HG03060 (cell line): ENCODE measurements around the gene SERPINE1.
"Not testable (repeated sequence)": the region's sequence is repeated elsewhere in the genome, so short reads cannot be mapped to it uniquely, and the experiment has no call there.

ENCODE experiments used
- ATAC-seq: cut with Tn5 transposase; IDR thresholded peaks from one replicate; pipeline ENCODE4 v1.9.1; 2021; ENCODE audit warnings: low read depth, moderate number of reproducible peaks; ENCODE audit not compliant: unreplicated experiment

Gene SERPINE1

DNA sequence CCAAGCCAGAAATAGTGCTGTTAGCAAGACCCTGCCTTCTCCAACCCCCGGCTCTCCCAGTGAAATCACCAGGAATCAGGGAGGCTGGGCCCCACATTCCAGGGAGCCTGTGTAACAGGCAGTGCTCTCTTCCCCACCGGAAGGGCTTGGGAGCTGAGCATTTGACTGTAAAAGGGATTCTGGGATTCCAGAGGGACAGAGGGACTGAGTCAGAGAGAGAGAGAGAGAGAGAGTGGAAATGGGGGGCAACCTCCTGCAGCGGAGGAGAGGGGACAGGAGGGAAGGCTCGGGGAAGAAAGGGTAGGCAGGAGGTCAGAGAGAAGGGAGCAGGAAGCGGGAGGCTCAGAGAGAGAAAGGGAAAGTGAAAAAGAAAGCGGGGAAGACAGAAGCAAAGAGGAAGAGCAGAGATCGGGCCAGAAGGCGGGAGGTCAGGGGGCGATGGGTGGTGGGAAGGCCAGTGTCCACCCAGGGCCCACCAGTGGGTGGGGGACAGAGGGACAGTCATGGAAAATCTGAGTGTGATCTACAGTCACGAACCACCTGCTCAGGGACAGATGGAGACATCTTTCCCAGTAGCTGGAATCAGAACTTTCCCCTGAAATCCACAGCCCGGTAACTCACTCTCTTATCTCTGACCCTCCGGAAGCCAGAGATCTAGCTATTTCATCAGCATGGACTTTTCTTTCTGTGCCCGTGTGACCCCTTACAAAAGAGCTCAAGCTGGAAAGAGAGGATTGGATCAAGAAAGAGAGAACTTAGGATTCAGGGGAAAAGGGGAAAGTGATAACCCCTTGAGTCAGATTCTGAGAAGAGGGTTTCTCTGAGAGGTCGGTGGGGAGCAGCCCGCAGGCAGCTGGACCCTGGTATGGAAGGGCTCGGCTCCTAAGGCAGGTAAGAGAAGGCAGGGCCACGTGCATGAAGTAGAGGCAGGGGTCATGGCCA lies 4.6 kb upstream of the SERPINE1 start:
- no peak for ATAC-seq

DNA sequence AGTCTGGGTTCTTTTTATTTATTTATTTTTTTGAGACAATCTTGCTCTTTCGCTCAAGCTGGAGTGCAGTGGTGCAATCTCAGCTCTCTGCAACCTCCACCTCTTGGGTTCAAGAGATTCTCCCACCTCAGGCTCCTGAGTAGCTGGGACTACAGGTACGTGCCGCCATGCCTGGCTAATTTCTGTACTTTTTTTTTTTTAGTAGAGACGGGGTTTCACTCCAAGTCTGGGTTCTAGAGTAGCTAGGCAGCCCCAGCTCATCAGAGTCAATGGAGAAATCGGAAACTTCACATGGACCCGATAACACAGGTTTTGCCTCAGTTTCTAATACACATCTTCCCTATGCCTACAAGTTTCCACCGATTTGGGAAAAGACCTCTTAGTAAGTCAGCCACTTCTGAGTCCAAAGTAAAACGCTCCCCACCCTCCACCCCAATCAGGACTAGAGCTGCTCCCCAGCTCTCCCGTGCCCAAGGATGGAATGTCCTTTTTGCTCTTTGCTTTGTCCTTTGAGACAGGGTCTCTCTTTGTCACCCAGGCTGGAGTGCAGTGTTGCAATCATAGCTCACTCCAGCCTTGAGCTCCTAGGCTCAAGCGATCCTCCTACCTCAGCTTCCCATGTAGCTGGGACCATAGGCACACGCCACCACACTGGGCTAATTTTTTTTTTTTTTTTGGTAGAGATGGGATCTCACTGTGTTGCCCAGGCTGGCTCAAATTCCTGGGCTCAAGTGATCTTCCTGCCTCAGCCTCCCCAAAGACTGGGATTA lies 3.8 kb upstream of the SERPINE1 start:
- ATAC-seq: no peak

DNA sequence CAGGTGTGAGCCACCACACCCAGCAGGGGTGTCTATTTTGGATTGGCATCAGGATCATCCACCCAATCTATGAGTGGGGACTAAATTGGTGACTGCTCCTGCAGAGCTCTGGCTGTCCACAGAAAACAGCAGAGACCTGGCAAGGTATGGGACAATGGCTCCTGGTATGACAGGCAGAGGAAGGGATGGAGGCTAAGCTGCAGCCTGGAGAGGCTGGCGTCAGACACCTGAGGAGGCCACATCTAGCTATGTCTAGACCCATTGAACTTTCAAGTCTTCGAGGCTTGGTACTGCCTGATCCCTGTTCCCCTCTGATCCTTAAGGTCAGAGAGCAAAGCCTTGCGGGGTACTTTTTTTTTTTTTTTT lies 3.2 kb upstream of the SERPINE1 start:
- no peak for ATAC-seq

DNA sequence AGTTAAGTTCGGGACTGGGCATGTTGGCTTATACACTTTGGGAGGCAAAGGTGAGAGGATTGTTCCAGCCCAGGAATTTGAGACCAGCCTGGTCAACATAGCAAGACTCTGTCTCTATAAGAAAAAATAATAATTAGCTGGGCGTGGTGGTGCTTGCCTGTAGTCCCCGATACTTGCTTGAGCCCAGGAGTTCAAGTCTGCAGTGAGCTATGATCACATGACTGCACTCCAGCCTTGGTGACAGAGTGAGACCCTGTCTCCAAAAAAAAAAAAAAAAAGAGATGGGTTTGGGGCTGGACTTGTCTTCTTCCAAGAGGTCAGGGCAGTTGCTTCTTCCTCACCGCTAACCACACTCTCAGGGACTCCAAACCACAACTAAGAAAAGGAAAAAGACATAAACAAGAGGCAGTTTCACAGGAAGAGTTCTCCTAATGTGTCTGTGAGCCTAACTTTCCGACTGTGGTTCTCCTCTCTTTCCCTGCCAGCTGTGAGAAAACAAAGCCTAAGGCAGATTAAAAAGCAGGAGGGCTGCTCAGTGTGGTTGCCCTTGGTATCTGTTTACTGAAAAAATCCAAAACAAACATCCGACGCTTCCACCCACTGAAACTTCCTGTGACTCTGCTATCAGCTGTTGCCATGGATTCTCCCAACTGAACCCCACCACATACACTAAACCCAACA lies 2.4 kb upstream of the SERPINE1 start:
- ATAC-seq: no peak

GRCh38 chr7:101125989-101126650 lies 784 bp upstream of the SERPINE1 start:
- no peak for ATAC-seq

DNA sequence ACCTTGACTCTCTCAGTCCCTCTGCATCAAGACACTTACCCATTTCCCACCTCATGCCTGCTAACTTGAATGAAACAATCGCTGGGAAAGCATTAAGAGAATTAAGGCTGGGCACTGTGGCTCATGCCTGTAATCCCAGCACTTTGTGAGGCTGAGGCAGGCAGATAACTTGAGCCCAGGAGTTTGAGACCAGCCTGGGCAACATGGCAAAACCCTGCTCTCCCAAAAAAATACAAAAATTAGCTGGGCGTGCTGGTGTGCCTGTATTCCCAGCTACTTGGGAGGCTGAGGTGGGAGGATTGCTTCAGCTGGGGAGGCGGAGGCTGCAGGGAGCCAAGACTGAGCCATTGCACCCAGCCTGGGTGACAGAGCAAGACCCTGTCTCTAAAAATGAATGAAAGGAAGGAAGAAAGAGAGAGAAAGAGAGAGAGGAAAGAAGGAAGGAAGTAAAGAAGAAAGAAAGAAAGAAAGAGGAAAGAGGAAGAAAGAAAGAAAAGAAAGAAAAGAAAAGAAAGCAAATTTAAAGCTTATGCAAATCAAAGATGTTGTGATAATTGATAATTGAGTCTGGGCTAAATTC lies 646 bp downstream of the SERPINE1 start:
- no peak for ATAC-seq

DNA sequence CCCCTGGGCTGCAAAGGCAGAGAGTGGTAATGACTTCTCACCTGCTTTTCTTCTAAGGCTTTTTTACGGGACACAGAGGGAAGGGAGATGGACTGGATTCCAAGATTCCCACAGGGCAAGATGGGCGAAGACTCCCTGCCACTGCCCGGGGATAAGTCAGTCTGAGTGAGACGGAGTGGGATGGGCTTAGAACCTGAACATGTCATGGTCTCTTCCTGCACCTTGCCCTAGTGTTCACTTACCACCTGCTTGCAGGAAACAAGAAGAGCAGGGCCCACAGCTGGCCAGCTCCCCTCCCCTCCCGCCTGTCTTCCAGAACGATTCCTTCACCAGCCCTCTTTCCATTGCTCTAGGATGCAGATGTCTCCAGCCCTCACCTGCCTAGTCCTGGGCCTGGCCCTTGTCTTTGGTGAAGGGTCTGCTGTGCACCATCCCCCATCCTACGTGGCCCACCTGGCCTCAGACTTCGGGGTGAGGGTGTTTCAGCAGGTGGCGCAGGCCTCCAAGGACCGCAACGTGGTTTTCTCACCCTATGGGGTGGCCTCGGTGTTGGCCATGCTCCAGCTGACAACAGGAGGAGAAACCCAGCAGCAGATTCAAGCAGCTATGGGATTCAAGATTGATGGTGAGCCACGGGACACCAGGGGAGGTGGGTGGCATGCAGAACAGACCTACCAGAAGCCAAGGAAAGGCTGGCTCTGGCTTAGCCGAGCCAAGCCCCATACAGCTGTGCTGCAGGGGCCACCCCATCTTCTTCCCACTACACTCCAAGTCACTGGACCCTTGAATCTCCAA lies 1.3 kb downstream of the SERPINE1 start:
- no peak for ATAC-seq

GRCh38 chr7:101129603-101130117 lies 2.8 kb downstream of the SERPINE1 start:
- ATAC-seq: no peak

- not testable (repeated sequence) for ATAC-seq
Observed at GRCh38 chr7:101132626-101133600, 6.0 kb downstream of the SERPINE1 start.

GRCh38 chr7:101133621-101134398 lies 6.9 kb downstream of the SERPINE1 start:
- ATAC-seq: no peak

GRCh38 chr7:101134399-101134980 lies 7.6 kb downstream of the SERPINE1 start:
- no peak for ATAC-seq

- no peak for ATAC-seq
Observed at GRCh38 chr7:101137651-101138212, 10.8 kb downstream of the SERPINE1 start.

DNA sequence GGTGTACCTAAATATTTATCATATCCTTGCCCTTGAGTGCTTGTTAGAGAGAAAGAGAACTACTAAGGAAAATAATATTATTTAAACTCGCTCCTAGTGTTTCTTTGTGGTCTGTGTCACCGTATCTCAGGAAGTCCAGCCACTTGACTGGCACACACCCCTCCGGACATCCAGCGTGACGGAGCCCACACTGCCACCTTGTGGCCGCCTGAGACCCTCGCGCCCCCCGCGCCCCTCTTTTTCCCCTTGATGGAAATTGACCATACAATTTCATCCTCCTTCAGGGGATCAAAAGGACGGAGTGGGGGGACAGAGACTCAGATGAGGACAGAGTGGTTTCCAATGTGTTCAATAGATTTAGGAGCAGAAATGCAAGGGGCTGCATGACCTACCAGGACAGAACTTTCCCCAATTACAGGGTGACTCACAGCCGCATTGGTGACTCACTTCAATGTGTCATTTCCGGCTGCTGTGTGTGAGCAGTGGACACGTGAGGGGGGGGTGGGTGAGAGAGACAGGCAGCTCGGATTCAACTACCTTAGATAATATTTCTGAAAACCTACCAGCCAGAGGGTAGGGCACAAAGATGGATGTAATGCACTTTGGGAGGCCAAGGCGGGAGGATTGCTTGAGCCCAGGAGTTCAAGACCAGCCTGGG lies 11.4 kb downstream of the SERPINE1 start:
- no peak for ATAC-seq

GRCh38 chr7:101140339-101140699 lies 13.4 kb downstream of the SERPINE1 start:
- ATAC-seq: no peak

DNA sequence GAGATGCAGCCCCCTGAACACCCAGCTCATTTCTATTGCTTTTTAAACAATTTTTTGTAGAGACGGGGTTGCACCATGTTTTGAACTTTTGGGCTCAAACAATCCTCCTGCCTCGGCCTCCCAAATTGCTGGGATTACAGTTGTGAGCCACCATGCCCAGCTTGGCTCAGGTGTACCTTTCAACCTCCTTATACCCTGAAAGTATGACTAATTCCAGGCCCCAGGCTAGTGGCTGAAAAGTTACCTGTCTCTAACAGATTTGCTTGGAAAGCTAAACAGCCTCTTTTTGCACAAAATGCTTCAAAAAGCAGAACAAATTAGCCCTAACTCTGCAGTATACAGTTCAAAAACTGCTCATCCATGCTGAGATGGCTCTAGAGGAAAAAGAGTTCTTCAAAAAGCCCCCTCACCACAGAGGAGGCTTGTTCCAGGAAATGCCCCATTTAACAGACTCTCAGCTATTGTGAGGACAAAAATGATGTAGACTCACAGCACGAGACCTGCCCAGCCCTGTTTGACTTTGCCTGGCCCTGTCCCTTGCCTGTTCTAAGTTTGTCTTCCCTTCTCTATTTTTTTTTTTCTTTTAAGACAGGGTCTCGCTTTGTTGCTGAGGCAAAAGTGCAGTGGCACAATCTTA lies 14.0 kb downstream of the SERPINE1 start:
- ATAC-seq: no peak
